ENCODE results near the gene FNIP1. TPM values are rescaled to one million over a fixed set of nuclear protein-coding genes. Genes with fewer than 3 reads are reported as not detected.

Gene FNIP1
- total and polyA plus RNA-seq, 2 of the 13 experiments (the other 11 are each of a cell fraction or from before 2014, with no cell fraction given): 10.9 to 29.3 TPM

- DNase-seq (ENCODE audit: low spot score) (peak; percentile 11), ATAC-seq (peak; percentile 72), FAIRE-seq (no peak)
- ChIA-PET POLR2A (interaction anchor here (2.8 kb wide), 1 partner anchor 10 kb away, joined by 16 read pairs; the partner anchor contains the start of gene FNIP1), CTCF (ENCODE audit: low intra/inter-chr PET ratio, low total read pairs) (no interaction called here)
- Histone ChIP-seq H3K27me3 (ENCODE audit: control insufficient read depth in 1 of 2, insufficient read depth in 2 of 2, low read length in 2 of 2) (no peaks in the 10 kb centered on the region), H2AFZ (ENCODE audit: low read length) (no peak overlapping the region), H3K36me3 (replicated peaks in 1 of 2; ENCODE audit: control insufficient read depth in 1 of 2, insufficient read depth in 2 of 2, low read length in 2 of 2) (no peaks in the 10 kb centered on the region), H4K20me1 (ENCODE audit: insufficient read depth, low read length) (peaks cover 48% of the 10 kb centered on the region), H3K4me3 (replicated peaks in 1 of 3; ENCODE audit: insufficient read depth in 1 of 3, low read depth in 2 of 3, low read length in 3 of 3) (no peak overlapping the region), H3K4me1 (ENCODE audit: insufficient read depth, low read length) (peaks cover 34% of the 10 kb centered on the region), H3K27ac (ENCODE audit: extremely low read length, insufficient read depth, low read length) (no peak overlapping the region), H3K79me2 (ENCODE audit: insufficient read depth, low read length) (peaks cover 89% of the 10 kb centered on the region), H3K9ac (ENCODE audit: insufficient read depth, low read depth, low read length) (no peak overlapping the region), H3K4me2 (ENCODE audit: low read depth, low read length) (peak overlapping the region; percentile 13), H3K9me3 (ENCODE audit: low read length) (no peaks in the 10 kb centered on the region)
- no TSS peak for BruUV-seq (replicated peaks)
- in situ Hi-C loops (cut with HindIII; ENCODE audit: extremely low pct_ligation_motif_present, low pct_unique_long_range_greater_than_20kb): no loop called here
- 88% methylated on average over 4 of the region's 4 CpGs for WGBS (ENCODE audit: low lambda C conversion rate)
- TF ChIP-seq RBM22 (optimal IDR thresholded peaks at IDR 0.05; ENCODE audit: low read length) (peak; percentile 44), NFE2L1 (CRISPR knock-in tag; IDR thresholded peaks at IDR 0.05; ENCODE audit: borderline replicate concordance) (no peak), SOX6 (IDR thresholded peaks at IDR 0.05) (no peak), SOX6 (CRISPR knock-in tag; IDR thresholded peaks at IDR 0.05) (peak; percentile 11; the same call in 1 of the 2 replicates), CEBPB (IDR thresholded peaks at IDR 0.05; ENCODE audit: borderline replicate concordance, low read depth, low read length) (peak; percentile 60; the same call in 1 of the 2 replicates), REL (CRISPR knock-in tag; conservative IDR thresholded peaks at IDR 0.05) (no peak), ZNF644 (CRISPR knock-in tag; IDR thresholded peaks at IDR 0.05; ENCODE audit: low read depth) (peak; percentile 19; the same call in 1 of the 2 replicates), CEBPG (CRISPR knock-in tag; IDR thresholded peaks at IDR 0.05) (peak; percentile 51; the same call in 1 of the 2 replicates)
- intact Hi-C loops (cut with micrococcal nuclease; ENCODE audit: unreplicated experiment): no loop called here
Measured at GRCh38 chr5:131787736-131788135, 9.1 kb downstream of the FNIP1 start.

- POLR2A ChIA-PET: interaction anchor here (2.8 kb wide), 1 partner anchor 10 kb away, joined by 16 read pairs; the partner anchor contains the start of gene FNIP1
- H4K20me1 ChIP-seq (ENCODE audit: insufficient read depth, low read length): peaks cover 43% of the 10 kb centered on the region
- no peak overlapping the region for H2AFZ ChIP-seq (ENCODE audit: low read length)
- H3K36me3 ChIP-seq (replicated peaks in 1 of 2; ENCODE audit: control insufficient read depth in 1 of 2, insufficient read depth in 2 of 2, low read length in 2 of 2): no peaks in the 10 kb centered on the region; a peak in 1 of 5 replicates
- ATAC-seq (peak; percentile 58), DNase-seq (ENCODE audit: low spot score) (peak; percentile 47), FAIRE-seq (no peak)
- H3K27me3 ChIP-seq (ENCODE audit: control insufficient read depth in 1 of 2, insufficient read depth in 2 of 2, low read length in 2 of 2): no peaks in the 10 kb centered on the region
- in situ Hi-C loops (cut with HindIII; ENCODE audit: extremely low pct_ligation_motif_present, low pct_unique_long_range_greater_than_20kb): no loop called here
- peak overlapping the region; percentile 13; the same call in 1 of the 2 replicates for H3K4me2 ChIP-seq (ENCODE audit: low read depth, low read length)
- no peak overlapping the region for H3K4me3 ChIP-seq (replicated peaks in 1 of 3; ENCODE audit: insufficient read depth in 1 of 3, low read depth in 2 of 3, low read length in 3 of 3)
- peaks cover 89% of the 10 kb centered on the region for H3K79me2 ChIP-seq (ENCODE audit: insufficient read depth, low read length)
- H3K4me1 ChIP-seq (ENCODE audit: insufficient read depth, low read length): peaks cover 30% of the 10 kb centered on the region
- no peak overlapping the region for H3K27ac ChIP-seq (ENCODE audit: extremely low read length, insufficient read depth, low read length)
- WGBS (ENCODE audit: low lambda C conversion rate): 54% methylated on average over 4 of the region's 4 CpGs
- no peak for TF ChIP-seq ZNF329 (CRISPR knock-in tag; IDR thresholded peaks at IDR 0.05; ENCODE audit: low read depth)
- no peak for TF ChIP-seq LCORL (IDR thresholded peaks at IDR 0.05)
- no peak for TF ChIP-seq LCORL (CRISPR knock-in tag; IDR thresholded peaks at IDR 0.05)
- TF ChIP-seq ZNF20 (CRISPR knock-in tag; IDR thresholded peaks at IDR 0.05): no peak
- TF ChIP-seq NFKBIZ (CRISPR knock-in tag; IDR thresholded peaks at IDR 0.05): no peak
- no peak for TF ChIP-seq MEIS2 (CRISPR knock-in tag; IDR thresholded peaks at IDR 0.05)
- no peak for TF ChIP-seq SOX6 (IDR thresholded peaks at IDR 0.05)
- TF ChIP-seq SOX6 (CRISPR knock-in tag; IDR thresholded peaks at IDR 0.05): peak; percentile 32; the same call in 1 of the 2 replicates
- 0 out of 2 replicates have a peak, but pooled peaks have one; percentile 24 for TF ChIP-seq HNF4A (CRISPR knock-in tag; IDR thresholded peaks at IDR 0.05)
- no peak for TF ChIP-seq ZNF468 (CRISPR knock-in tag; IDR thresholded peaks at IDR 0.05)
- no peak for TF ChIP-seq TCF12 (IDR thresholded peaks at IDR 0.05)
- no peak for TF ChIP-seq TCF12 (CRISPR knock-in tag; IDR thresholded peaks at IDR 0.05)
- no peak for TF ChIP-seq SOX13 (IDR thresholded peaks at IDR 0.05)
- peak in 1 of 2 experiments; percentile 49; a peak in 1 of 4 replicates for TF ChIP-seq SOX13 (CRISPR knock-in tag; conservative IDR thresholded peaks at IDR 0.05 in 1 of 2, IDR thresholded peaks at IDR 0.05 in 1 of 2)
- BruUV-seq (replicated peaks): no TSS peak
- H3K9me3 ChIP-seq (ENCODE audit: low read length): no peaks in the 10 kb centered on the region
- CTCF ChIA-PET (ENCODE audit: low intra/inter-chr PET ratio, low total read pairs): no interaction called here
- no peak overlapping the region for H3K9ac ChIP-seq (ENCODE audit: insufficient read depth, low read depth, low read length)
- intact Hi-C loops (cut with micrococcal nuclease; ENCODE audit: unreplicated experiment): no loop called here
Measured at GRCh38 chr5:131786900-131787692, 9.7 kb downstream of the FNIP1 start.

All from HepG2 (cell line).